Smooth muscle cell (in vitro differentiated cells): ENCODE measurements around the gene NDUFS7. TPM values are rescaled to one million over a fixed set of nuclear protein-coding genes. Genes with fewer than 3 reads are reported as not detected.

Experiments used
- DNase-seq: peaks from one replicate; lab custom pipeline; 2025; ENCODE audit not compliant: unreplicated experiment; lab: John Stamatoyannopoulos, UW
- H2AFZ ChIP-seq: fragments of 200-600 bp; sonication (generic); 2 replicates; pipeline ENCODE4 v1.6.0; 2016; ENCODE audit warnings: antibody characterized with exemption, low read depth, mild to moderate bottlenecking
- H3F3A ChIP-seq: fragments of 200-600 bp; sonication (generic); 2 replicates; pipeline ENCODE4 v1.6.0; 2017; ENCODE audit warnings: antibody characterized with exemption, low read depth
- H3K27ac ChIP-seq: fragments of 200-600 bp; sonication (generic); 2 replicates; pipeline ENCODE4 v1.5.1; 2016; ENCODE audit warnings: low read depth, mild to moderate bottlenecking
- H3K27me3 ChIP-seq: fragments of 200-600 bp; sonication (generic); 2 replicates; pipeline ENCODE4 v1.6.1; 2016; ENCODE audit warnings: low read depth, mild to moderate bottlenecking
- H3K36me3 ChIP-seq: fragments of 200-600 bp; sonication (generic); 2 replicates; pipeline ENCODE4 v1.5.1; 2016; ENCODE audit warnings: low read depth
- H3K4me1 ChIP-seq: fragments of 200-600 bp; sonication (generic); 2 replicates; pipeline ENCODE4 v1.5.1; 2016; ENCODE audit warnings: low read depth
- H3K4me2 ChIP-seq: fragments of 200-600 bp; sonication (generic); 2 replicates; pipeline ENCODE4 v1.6.0; 2016; ENCODE audit warnings: mild to moderate bottlenecking
- H3K4me3 ChIP-seq: fragments of 200-600 bp; sonication (generic); 2 replicates; pipeline ENCODE4 v1.5.1; 2016; ENCODE audit warnings: mild to moderate bottlenecking
- H3K79me2 ChIP-seq: fragments of 200-600 bp; sonication (generic); 2 replicates; pipeline ENCODE4 v1.6.0; 2016; ENCODE audit warnings: low read depth, mild to moderate bottlenecking
- H3K9ac ChIP-seq: fragments of 200-600 bp; sonication (generic); 2 replicates; pipeline ENCODE4 v1.6.0; 2016; ENCODE audit warnings: low read depth
- H3K9me3 ChIP-seq: fragments of 200-600 bp; sonication (generic); replicated peaks from 2 replicates; pipeline ENCODE4 v1.5.1; 2016; ENCODE audit warnings: low read depth
- H4K20me1 ChIP-seq: fragments of 200-600 bp; sonication (generic); 2 replicates; pipeline ENCODE4 v1.6.0; 2016; ENCODE audit warnings: low read depth
- WGBS: methylation state at CpG from one replicate; pipeline ENCODE4 v1.1.7; 2016; ENCODE audit warnings: low lambda C conversion rate; 5-methylcytosine and 5-hydroxymethylcytosine counted together
- polyA plus RNA-seq: library from polyadenylated mRNA; unstranded; fragments of >200 nt; fragmentation: Nextera tagmentation; extraction: Ambion mirVana; gene quantifications from 2 replicates; pipeline ENCODE4 v1.2.1, GENCODE V29; 2016
- total RNA-seq: library from RNA; depleted of rRNA; stranded (reverse); fragments of >200 nt; gene quantifications from 2 replicates; pipeline ENCODE4 v1.2.3, GENCODE V29; 2014
- TF ChIP-seq, protein P1 (sequence below): fragments of 200-600 bp; sonication (generic); IDR thresholded peaks from 2 replicates; pipeline ENCODE4 v1.5.1; 2017; ENCODE audit warnings: borderline replicate concordance, mild to moderate bottlenecking, antibody characterized with exemption; ENCODE audit not compliant: insufficient read depth, poor library complexity, severe bottlenecking

The NDUFS7 gene
- total and polyA plus RNA-seq, 2 experiments from 2014 or later, result 95.8 to 245 TPM

DNA sequence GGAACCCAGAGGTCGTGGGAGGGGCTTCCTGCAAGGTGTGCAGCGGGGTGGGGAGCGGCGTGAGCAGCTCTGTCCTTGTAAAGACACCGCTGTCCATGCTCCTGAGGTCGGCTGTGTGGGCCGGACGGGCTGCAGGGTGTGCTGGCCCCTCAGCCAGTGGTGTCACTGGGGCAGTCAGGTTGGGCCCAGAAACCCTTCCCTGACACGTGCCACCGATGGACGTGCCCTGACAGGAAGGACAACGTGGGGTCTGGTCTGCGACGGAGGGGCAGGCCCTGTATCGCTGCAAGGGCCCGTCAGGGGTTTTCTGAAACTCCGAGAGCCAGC, 50.3 kb downstream of the NDUFS7 start:
- H3K27ac ChIP-seq, result no peak overlapping the region
- peaks cover 17% of the 10 kb centered on the region for H3K79me2 ChIP-seq
- H3K4me2 ChIP-seq, result no peak overlapping the region
- H3K4me1 ChIP-seq, result no peaks in the 10 kb centered on the region
- DNase-seq, result no peak
- no peak overlapping the region for H3K9ac ChIP-seq
- H2AFZ ChIP-seq, result no peak overlapping the region
- peaks cover 10% of the 10 kb centered on the region for H3F3A ChIP-seq
- WGBS, result 97% methylated on average over 16 of the region's 17 CpGs
- H3K9me3 ChIP-seq, result no peaks in the 10 kb centered on the region
- TF ChIP-seq, protein P1, sequence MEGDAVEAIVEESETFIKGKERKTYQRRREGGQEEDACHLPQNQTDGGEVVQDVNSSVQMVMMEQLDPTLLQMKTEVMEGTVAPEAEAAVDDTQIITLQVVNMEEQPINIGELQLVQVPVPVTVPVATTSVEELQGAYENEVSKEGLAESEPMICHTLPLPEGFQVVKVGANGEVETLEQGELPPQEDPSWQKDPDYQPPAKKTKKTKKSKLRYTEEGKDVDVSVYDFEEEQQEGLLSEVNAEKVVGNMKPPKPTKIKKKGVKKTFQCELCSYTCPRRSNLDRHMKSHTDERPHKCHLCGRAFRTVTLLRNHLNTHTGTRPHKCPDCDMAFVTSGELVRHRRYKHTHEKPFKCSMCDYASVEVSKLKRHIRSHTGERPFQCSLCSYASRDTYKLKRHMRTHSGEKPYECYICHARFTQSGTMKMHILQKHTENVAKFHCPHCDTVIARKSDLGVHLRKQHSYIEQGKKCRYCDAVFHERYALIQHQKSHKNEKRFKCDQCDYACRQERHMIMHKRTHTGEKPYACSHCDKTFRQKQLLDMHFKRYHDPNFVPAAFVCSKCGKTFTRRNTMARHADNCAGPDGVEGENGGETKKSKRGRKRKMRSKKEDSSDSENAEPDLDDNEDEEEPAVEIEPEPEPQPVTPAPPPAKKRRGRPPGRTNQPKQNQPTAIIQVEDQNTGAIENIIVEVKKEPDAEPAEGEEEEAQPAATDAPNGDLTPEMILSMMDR, result no peak
- H4K20me1 ChIP-seq, result peaks cover 50% of the 10 kb centered on the region
- no peak overlapping the region for H3K4me3 ChIP-seq
- H3K36me3 ChIP-seq, result no peaks in the 10 kb centered on the region
- H3K27me3 ChIP-seq, result no peaks in the 10 kb centered on the region

DNA sequence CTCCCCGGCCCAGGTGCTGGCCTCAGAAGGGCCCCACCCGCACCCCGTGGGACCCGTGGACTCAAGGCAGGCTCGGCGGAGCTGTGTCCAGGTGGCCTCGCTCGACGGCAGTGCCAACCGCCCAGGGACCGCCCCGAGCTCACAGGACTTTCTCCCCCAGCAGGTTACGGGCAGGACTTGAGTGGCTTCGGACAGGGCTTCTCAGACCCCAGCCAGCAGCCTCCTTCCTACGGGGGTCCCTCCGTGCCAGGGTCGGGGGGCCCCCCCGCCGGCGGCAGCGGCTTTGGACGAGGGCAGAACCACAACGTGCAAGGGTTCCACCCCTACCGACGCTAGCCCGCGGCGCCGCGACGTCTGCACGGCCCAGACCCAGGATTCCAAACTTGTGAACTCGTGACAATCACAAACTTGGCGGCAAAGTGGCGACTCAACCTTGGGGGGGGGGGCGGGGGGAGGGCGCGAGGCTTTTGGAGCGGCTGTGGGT, 50.9 kb downstream of the NDUFS7 start:
- WGBS, result 92% methylated on average over 34 of the region's 39 CpGs
- TF ChIP-seq, protein P1, result no peak
- Histone ChIP-seq H3K36me3 (no peaks in the 10 kb centered on the region), H3F3A (peaks cover 10% of the 10 kb centered on the region), H3K27me3 (no peaks in the 10 kb centered on the region), H3K9me3 (no peaks in the 10 kb centered on the region), H3K4me2 (no peak overlapping the region), H4K20me1 (peaks cover 50% of the 10 kb centered on the region), H2AFZ (no peak overlapping the region), H3K9ac (no peak overlapping the region), H3K79me2 (peaks cover 23% of the 10 kb centered on the region), H3K4me1 (peaks cover 4% of the 10 kb centered on the region), H3K4me3 (no peak overlapping the region), H3K27ac (no peak overlapping the region)
- DNase-seq, result no peak

DNA sequence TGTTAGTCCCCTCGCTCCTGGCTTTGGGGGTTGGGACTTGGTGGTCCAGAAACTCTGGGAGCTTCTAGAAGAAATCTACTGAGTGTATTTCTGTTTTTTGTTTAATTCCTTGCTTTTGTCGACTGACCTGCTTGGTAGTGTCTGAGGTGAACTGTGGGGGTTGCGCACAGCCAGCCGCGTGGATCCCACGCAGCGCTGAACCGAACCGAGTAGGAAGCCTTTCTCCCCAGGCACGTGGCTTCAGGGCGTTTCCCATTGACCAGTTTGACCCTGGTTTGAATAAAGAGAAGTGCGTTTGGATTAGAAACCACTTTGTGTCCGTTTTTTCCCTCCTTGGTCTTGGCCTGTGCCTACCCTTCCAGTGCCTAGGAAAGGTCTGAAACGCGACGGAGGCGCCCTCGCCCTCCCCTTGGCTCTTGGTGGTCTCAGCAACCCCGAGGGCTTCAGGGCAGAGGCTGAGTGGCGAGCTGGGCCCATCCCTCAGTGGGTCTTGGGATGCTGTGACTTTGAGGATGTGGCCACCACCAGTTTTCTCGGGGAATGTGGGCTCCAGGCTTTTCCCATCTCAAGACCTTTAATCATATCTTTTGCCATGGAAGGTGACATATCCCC, 51.8 kb downstream of the NDUFS7 start:
- no peak overlapping the region for H3K4me3 ChIP-seq
- H3K9ac ChIP-seq, result no peak overlapping the region
- no peak for DNase-seq
- H3K27me3 ChIP-seq, result no peaks in the 10 kb centered on the region
- 97% methylated on average over 21 of the region's 21 CpGs for WGBS
- H3K9me3 ChIP-seq, result no peaks in the 10 kb centered on the region
- no peaks in the 10 kb centered on the region for H3K36me3 ChIP-seq
- peaks cover 29% of the 10 kb centered on the region for H3K79me2 ChIP-seq
- peaks cover 9% of the 10 kb centered on the region for H3K4me1 ChIP-seq
- TF ChIP-seq, protein P1, result no peak
- H2AFZ ChIP-seq, result no peak overlapping the region
- H4K20me1 ChIP-seq, result peaks cover 51% of the 10 kb centered on the region
- H3K27ac ChIP-seq, result peak overlapping the region; percentile 3
- peaks cover 10% of the 10 kb centered on the region for H3F3A ChIP-seq
- H3K4me2 ChIP-seq, result no peak overlapping the region

DNA sequence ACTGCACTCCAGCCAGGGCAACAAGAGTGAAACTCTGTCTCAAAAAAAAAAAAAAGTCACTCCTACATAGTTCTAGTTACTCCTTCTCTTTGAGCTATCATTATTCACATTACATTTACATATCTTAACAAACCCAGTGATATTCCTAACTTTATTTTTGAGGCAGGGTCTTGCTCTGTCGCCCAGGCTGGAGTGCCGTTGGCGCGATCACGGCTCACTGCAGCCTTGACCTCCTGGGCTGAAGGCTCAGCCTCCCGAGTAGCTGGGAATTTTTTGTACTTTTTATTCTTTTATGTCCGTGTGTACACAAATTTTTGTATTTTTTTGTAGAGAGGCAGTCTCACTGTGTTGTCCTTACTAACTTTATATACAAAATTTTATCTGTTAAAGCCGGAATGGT, 53.9 kb downstream of the NDUFS7 start:
- no peak for DNase-seq
- 83% methylated on average over 8 of the region's 8 CpGs for WGBS
- TF ChIP-seq, protein P1, result no peak
- Histone ChIP-seq H3F3A (peaks cover 22% of the 10 kb centered on the region), H3K4me2 (peak overlapping the region; percentile 54), H3K4me3 (peak overlapping the region; percentile 72), H3K4me1 (peaks cover 9% of the 10 kb centered on the region), H3K9me3 (no peaks in the 10 kb centered on the region), H4K20me1 (peaks cover 59% of the 10 kb centered on the region), H3K36me3 (no peaks in the 10 kb centered on the region), H3K79me2 (peaks cover 37% of the 10 kb centered on the region), H3K27ac (peak overlapping the region; percentile 46), H3K27me3 (no peaks in the 10 kb centered on the region), H2AFZ (no peak overlapping the region), H3K9ac (no peak overlapping the region)
